Measurements from ENCODE around the gene SCAI. TPM values are rescaled to one million over a fixed set of nuclear protein-coding genes. Genes with fewer than 3 reads are reported as not detected.

The SCAI gene
- total RNA-seq, 4 donors from 2014 or later, result 6.0 to 19.4 (median 10.1) TPM

DNA sequence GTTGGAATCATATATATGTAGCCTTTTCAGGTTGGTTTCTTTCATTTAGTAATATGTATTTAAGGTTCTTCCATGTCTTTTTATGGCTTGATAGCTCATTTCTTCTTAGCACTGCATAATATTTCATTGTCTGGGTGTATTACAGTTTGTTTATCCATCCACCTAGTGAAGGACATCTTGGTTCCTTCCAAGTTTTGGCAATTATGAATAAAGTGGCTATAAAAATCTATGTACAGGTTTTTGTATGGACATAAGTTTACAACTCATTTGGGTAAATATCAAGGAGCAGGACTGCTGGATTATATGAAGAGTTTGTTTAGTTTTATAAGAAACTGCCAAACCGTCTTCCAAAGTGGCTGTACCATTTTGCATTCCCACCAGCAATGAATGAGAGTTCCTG lies 34.6 kb upstream of the SCAI start:
- TF ChIP-seq CTCF (IDR thresholded peaks at IDR 0.05; ENCODE audit: low read depth), result no peak

DNA sequence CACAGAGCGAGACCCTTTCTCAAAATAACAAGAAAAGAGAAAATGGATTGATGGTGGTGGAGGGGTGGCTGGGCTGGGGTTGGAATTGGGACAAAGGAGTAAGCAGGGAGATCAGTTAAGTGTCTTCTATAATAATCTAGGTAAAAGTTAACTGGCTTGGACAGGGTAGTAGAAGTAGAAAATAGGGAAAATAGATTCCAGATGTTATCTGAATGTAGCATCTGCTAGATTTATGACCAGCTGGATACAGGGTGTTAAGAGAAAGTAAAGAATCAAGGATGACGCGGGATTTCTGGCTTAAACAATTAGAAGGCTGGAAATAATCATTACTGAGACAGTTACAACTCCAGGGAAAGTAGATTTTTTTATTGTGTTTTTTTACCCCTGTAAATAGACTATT lies 33.3 kb upstream of the SCAI start:
- TF ChIP-seq CTCF (IDR thresholded peaks at IDR 0.05; ENCODE audit: low read depth), result no peak

DNA sequence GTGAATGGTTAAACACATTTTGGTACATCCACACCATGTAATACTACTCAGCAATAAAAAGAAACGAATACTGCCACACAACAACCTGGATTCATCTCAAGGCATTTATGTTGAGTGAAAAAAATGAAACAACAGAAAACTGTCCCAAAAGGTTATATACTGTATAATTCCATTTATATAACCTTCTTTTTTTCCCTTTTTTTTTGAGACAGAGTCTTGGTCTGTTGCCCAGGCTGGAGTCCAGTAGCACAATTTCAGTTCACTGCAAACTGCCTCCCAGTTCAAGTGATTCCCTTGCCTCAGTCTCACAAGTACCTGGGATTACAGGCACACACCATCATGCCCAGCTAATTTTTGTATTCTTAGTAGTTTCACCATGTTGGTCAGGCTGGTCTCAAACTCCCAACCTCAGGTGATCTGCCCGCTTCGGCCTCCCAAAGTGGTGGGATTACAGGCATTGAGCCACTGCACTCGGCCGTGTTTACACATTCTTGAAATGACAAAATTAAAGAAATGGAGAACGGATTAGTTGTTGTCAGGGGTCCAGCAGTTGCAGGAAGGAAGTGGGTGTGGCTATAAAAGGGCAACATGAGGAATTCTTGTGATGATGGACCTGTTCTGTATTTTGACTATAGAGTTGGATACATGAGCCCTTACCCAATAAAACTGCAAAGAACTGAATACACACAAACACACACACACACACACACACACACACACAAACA lies 28.9 kb upstream of the SCAI start:
- no peak for TF ChIP-seq CTCF (IDR thresholded peaks at IDR 0.05; ENCODE audit: low read depth)

GRCh38 chr9:125169895-125170294 lies 26.6 kb upstream of the SCAI start:
- no peak for TF ChIP-seq CTCF (IDR thresholded peaks at IDR 0.05; ENCODE audit: low read depth)

DNA sequence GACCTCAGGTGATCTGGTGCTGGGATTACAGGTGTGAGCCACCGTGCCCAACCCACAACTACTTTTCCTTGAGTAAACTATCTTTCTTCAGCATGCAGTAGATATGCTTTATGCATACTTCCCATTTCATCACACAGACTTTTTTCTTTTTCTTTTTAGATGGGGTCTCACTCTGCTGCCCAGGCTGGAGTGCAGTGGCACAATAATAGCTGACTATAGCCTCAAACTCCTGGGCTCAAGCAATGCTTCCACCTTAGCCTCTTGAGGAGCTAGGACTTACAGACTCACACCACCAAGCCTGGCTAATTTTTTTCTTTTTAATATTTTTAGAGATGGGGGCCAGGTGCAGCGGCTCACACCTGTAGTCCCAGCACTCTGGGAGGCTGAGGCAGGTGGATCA lies 23.4 kb upstream of the SCAI start:
- TF ChIP-seq CTCF (IDR thresholded peaks at IDR 0.05; ENCODE audit: low read depth), result no peak

- no peak for TF ChIP-seq CTCF (IDR thresholded peaks at IDR 0.05; ENCODE audit: low read depth)
Observed at GRCh38 chr9:125161284-125161918, 18.1 kb upstream of the SCAI start.

DNA sequence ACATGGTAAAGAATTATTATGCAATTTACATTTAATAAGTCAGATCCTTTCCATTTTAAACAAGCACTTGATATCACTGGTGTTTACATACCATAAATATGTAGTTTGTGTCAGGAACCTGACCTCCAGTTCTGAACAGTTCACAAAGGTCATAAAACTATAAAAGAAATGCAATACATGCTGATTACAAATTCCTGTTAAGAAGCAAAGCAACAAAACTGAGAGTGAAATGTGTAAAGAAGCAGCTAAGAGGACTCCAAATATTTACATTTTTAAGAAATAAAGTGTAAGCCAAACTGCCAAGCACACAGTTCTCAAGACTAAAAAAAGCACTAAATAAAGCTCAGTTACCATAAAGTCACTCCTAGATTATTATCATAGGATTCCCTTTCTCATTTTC lies 17.4 kb upstream of the SCAI start:
- TF ChIP-seq CTCF (IDR thresholded peaks at IDR 0.05; ENCODE audit: low read depth), result no peak
